Ishikawa (cell line): Measurements from ENCODE around the gene RHOV.

Source experiments
- CEBPB ChIP-seq: IDR thresholded peaks from 2 replicates; pipeline ENCODE4 v1.6.1; 2012
- CREB1 ChIP-seq: IDR thresholded peaks from 2 replicates; pipeline ENCODE4 v1.6.1; 2012; ENCODE audit warnings: low read depth
- EP300 ChIP-seq: IDR thresholded peaks from 2 replicates; pipeline ENCODE4 v1.6.1; 2012; ENCODE audit warnings: borderline replicate concordance
- FOXM1 ChIP-seq: IDR thresholded peaks from 2 replicates; pipeline ENCODE4 v1.6.1; 2012; ENCODE audit warnings: low read depth, borderline replicate concordance
- TCF12 ChIP-seq: IDR thresholded peaks from 2 replicates; pipeline ENCODE4 v1.6.1; 2012; ENCODE audit warnings: low read depth
- TF ChIP-seq, protein P1 (sequence below): IDR thresholded peaks from 2 replicates; pipeline ENCODE4 v1.6.1; 2012

DNA sequence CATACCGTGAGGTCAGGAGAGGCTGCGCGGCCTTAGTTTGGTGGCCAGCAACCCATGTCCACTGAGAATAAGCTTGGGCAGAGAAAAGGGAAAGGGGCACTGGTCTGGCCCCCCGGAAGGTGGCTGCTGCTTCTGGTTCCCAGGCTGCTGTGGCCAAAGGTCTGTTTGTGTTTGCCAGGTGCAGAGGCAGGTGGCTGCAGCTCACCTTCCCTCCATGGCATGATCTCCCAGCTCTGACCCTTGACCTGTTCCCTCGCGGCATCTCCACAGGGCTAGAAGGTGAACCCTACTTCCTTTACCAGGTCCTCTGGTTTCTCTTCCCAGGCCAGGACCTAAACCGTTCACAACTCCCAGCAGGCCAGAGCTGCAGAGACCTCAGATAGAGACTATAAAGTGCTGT, 34.1 kb upstream of the RHOV start:
- TF ChIP-seq TCF12, result no peak
- TF ChIP-seq EP300, result no peak
- TF ChIP-seq FOXM1, result no peak
- TF ChIP-seq, protein P1, sequence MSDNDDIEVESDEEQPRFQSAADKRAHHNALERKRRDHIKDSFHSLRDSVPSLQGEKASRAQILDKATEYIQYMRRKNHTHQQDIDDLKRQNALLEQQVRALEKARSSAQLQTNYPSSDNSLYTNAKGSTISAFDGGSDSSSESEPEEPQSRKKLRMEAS, result no peak
- no peak for TF ChIP-seq CREB1
- no peak for TF ChIP-seq CEBPB
